Stomach (tissue), 4 donors: Measurements from ENCODE around the gene IRS2.

Source experiments
- CTCF ChIP-seq, 7 experiments: fragments of 450-650 bp in 4 of 7; fragments of 200-600 bp in 3 of 7; sonication (generic) in 3 of 7; IDR thresholded peaks; one replicate each; pipeline ENCODE4 v1.5.1; 2016 to 2019; ENCODE audit warnings: antibody characterized with exemption in 7 of 7, control low read depth in 2 of 7, mild to moderate bottlenecking in 1 of 7
- EP300 ChIP-seq: sonication (generic); formaldehyde crosslinking; IDR thresholded peaks from one replicate; pipeline ENCODE4 v1.6.1; 2017; ENCODE audit warnings: antibody characterized with exemption
- POLR2AphosphoS5 ChIP-seq, 3 donors: sonication (generic); formaldehyde crosslinking; IDR thresholded peaks; one replicate each; pipeline ENCODE4 v1.6.1; 2016; ENCODE audit warnings: antibody characterized with exemption in 3 of 3

DNA sequence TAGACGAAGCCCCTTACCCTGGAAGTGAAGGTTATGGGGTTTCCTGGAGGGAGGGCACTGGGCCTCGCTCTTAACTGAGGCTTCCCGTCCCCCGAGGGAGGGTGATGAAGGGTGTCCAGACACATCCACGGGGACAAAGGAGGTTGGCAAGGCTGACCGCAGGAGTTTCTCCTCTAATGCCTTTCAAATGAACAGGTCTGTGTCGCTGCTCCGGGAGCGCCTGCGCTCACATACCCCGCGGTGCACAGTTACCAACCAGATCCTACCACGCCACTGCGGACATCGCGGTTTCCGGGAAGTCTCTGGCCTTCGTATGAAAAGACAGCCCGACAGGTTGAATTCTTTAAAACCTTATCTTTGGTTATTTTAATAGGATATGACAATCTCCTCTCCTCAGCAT, 41.3 kb downstream of the IRS2 start:
- TF ChIP-seq CTCF (IDR thresholded peaks at IDR 0.05) (no peak), POLR2AphosphoS5 (IDR thresholded peaks at IDR 0.05) (no peak), EP300 (no peak)
